ENCODE measurements around the gene GMDS.
"Not testable (repeated sequence)": the region's sequence is repeated elsewhere in the genome, so short reads cannot be mapped to it uniquely, and the experiment has no call there.

The GMDS gene

GRCh38 chr6:1711136-1711535 lies 534.3 kb downstream of the GMDS start:
- no peak for DNase-seq (ENCODE audit: low read depth in 2 of 2)

GRCh38 chr6:1709234-1709641 lies 536.2 kb downstream of the GMDS start:
- no peak for DNase-seq (ENCODE audit: low read depth in 2 of 2)

- DNase-seq (ENCODE audit: low read depth in 2 of 2) = no peak
These were observed 536.6 kb downstream of the GMDS start for GRCh38 chr6:1708820-1709219.

- DNase-seq (ENCODE audit: low read depth in 2 of 2) = no peak
These were observed 537.3 kb downstream of the GMDS start for GRCh38 chr6:1708122-1708521.

- no peak for DNase-seq (ENCODE audit: low read depth in 2 of 2)
These were observed 539.8 kb downstream of the GMDS start for GRCh38 chr6:1705630-1706029.

GRCh38 chr6:1705183-1705582 lies 540.2 kb downstream of the GMDS start:
- no peak for DNase-seq (ENCODE audit: low read depth in 2 of 2)

GRCh38 chr6:1704711-1705110 lies 540.7 kb downstream of the GMDS start:
- no peak for DNase-seq (ENCODE audit: low read depth in 2 of 2)

DNA sequence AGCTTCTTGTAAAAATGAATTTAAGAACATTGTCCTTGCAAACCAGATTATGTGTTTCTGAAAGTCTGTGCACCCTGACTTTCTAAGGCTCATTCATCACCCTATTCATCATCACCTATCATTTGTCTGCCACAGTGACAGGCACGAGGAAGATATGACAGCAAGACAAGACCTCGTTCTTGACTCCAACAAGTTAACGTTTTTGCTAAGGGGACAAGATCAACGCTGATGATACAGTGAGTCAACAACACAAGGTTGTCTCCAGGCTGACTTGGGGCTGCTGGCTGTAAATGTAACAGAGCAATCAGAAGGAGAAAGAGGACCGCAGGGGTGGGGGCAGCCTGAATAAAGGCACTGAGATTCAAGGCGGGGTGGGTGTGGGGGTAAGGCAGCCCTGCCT lies 541.5 kb downstream of the GMDS start:
- DNase-seq (ENCODE audit: low read depth in 2 of 2) = no peak

- DNase-seq (ENCODE audit: low read depth in 2 of 2) = no peak
These were observed 542.1 kb downstream of the GMDS start for GRCh38 chr6:1703091-1703855.

DNA sequence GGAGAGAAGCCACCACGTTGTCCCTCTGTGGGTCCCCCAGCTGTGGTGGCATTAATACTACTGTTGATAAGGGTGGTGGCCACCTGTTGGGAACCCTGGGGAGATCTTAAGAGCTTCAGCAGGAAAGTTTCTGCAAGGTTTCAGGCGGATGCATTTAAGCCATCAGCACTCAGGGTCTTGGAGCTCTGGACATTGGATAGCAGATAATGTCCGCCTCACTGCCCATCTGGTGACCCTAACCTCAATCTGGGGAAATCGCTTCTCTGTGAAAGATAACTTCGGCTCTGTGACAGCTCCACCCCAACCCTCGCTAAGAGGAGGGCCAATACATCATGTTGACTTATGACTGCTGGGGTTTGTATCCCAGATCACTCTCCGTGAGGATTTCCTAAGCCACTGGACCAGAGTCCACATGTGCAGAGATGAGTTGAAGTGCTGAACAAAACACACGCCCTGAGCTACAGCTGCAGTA lies 542.8 kb downstream of the GMDS start:
- DNase-seq (ENCODE audit: low read depth in 2 of 2) = no peak

DNA sequence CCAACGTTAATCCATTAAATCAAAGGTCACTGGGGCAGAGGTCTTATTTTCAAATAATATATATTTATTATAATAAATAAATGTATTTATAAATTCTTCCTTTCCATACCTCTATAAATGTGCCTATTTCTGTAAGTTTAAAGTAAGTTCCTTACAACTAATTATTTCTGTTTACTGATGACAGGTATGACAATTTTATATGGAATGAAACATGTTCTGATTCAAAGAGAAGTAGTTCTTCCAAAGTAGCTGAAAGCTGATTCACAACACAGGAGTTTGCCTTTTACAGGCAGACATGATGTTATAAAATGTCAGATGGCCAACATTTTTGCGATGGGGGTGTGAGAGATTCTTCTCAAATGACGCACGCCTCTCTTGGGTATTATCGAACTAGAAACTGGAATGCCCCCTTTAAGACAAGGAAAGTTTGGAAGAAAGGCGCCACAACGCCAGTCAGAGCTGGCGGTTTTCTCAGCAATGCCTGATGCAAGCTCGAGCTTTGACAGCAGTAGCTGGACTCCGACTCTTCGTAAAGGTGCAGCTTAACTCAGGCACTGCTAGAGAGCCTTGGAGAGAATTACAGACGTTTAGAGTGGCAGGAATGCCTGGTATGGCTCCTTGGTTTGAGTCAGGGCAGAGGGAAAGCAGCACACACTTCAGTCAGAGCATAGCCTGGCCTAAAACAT lies 543.6 kb downstream of the GMDS start:
- DNase-seq (ENCODE audit: low read depth in 2 of 2) = no peak

DNA sequence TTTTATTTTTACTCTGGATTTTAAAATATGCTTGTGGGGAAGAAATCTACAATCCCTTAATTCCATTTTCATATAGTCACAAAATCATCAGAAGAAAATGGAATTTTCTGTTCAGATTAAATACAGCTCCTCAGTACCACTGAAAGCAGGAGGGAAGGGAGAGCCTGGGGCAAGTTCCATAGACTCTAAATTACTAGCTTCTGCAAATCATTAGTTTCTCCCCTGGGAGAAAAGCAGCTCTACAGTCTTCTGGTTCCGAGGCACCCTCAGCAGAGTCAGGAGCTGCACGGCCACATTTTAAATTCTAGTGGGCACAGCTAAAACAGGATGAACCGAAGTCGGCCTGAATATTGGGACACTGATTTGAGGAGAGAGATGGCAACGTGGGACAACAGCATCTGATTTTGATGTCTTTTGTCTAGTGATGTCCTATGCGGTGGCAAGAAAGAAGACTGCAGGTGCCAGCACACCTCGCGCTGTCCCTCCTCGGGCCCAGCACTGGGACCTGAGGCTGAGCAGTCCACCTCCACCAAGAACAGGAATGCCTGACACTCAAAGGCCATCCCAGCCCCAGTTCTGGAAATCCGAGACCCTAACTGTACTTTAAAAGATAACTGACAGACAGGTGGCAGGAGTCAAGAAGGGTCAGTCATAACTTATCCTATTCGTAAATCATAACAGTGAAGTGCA lies 545.0 kb downstream of the GMDS start:
- DNase-seq (ENCODE audit: low read depth in 2 of 2) = no peak

GRCh38 chr6:1698527-1698926 lies 546.9 kb downstream of the GMDS start:
- DNase-seq (ENCODE audit: low read depth in 2 of 2) = no peak

GRCh38 chr6:1697688-1698351 lies 547.6 kb downstream of the GMDS start:
- no peak for DNase-seq (ENCODE audit: low read depth in 2 of 2)

GRCh38 chr6:1696463-1696850 lies 548.9 kb downstream of the GMDS start:
- no peak for DNase-seq (ENCODE audit: low read depth in 2 of 2)

GRCh38 chr6:1695546-1696462 lies 549.6 kb downstream of the GMDS start:
- DNase-seq (ENCODE audit: low read depth in 2 of 2) = no peak

- not testable (repeated sequence) for DNase-seq (ENCODE audit: low read depth in 2 of 2)
These were observed 553.6 kb downstream of the GMDS start for GRCh38 chr6:1691828-1692227.

DNA sequence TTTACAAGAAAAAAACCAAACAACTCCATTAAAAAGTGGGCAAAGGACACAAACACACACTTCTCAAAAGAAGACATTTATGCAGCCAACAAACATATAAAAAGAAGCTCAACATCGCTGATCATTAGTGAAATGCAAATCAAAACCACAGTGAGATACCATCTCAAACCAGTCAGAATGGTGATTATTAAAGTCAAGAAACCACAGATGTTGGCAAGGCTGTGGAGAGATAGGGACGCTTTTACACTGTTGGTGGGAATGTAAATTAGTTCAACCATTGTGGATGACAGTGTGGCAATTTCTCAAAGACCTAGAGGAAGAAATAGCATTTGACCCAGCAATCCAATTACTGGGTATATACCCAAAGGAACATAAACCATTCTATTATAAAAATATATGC lies 554.7 kb downstream of the GMDS start:
- not testable (repeated sequence) for DNase-seq (ENCODE audit: low read depth in 2 of 2)

DNA sequence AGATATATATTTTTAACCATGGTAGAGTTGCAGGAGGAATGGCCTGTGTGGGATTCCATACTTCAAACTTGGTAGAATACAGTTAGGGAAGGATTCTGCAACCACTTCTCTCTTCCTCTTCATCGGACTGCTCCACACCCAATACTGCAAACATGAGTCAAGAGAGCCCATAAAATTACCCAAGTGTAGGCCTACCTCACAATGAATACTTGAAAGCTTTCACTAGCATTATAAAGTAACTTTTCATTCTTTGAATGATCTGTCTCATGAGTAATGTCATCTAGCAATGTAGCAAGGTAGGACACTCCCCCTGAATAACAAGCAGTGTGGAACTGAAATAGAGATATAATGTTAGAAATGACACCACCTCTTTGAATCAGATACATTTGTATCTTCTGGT lies 556.3 kb downstream of the GMDS start:
- no peak for DNase-seq (ENCODE audit: low read depth in 2 of 2)

GRCh38 chr6:1688396-1688795 lies 557.0 kb downstream of the GMDS start:
- no peak for DNase-seq (ENCODE audit: low read depth in 2 of 2)

DNA sequence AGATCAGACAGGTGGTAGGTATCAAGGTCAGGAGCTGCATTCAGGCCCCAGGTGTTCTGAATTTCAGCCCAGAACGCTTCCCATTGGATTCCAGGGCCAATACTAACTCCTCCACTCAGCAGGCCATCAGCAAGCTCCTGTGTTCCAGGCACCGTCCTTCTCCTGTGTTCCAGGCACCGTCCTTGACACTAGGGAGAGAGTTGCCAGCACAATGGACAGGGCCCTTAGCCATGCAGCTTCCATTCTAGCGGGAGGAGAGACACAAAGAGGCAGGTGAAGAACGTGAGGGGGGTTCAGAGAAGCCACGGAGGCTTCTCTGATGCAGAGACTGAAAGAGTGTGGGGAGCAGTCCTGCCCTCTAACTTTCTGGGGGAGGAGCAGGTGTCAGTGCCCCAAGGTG lies 558.0 kb downstream of the GMDS start:
- no peak for DNase-seq (ENCODE audit: low read depth in 2 of 2)

Data from stimulated activated CD4-positive, alpha-beta T cell treated with anti-CD3 and anti-CD28 coated beads, Interleukin-12 subunit alpha, Interleukin-12 subunit beta, amount 100 ng/mL, for 24 hours (primary cell).